Measurements from ENCODE around the gene SPOCK1. TPM values are rescaled to one million over a fixed set of nuclear protein-coding genes. Genes with fewer than 3 reads are reported as not detected.

The SPOCK1 gene
- total and polyA plus RNA-seq, 2 donors (not counting 3 experiments of a cell fraction or from before 2014, with no cell fraction given), result 144 to 280 TPM

DNA sequence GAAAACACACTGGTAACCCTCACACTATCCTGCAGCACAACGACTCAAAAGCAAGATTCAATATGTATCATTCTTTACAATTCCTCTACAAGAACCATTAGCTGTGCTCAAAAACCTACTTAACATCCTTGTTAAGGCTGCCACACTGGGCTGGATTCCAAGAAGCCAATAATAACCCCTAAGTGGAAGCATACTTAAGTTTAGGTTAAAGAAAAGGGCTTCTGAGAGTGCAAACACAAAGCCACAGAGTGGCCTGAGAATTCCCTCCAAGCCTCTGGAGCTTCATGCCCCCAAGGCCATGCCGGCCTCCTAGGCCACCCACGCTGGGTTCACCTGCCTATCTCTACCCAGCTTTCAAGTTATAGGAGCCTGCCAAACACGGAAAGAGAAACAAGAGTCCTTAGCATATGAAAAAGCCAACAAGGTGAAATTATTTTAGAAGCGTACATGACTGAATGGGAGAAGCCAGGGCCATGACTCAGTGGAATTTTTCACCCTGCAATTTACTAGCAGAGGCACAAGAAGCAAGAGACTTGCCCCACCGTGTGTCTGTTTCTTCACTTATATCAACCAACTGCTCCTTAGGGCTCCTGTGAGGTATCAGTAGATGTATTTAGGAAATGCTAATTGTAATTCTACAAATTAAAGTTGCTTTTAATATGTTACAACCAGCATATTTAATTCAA is 293.0 kb downstream of the SPOCK1 start:
- no peak for FAIRE-seq
- no peak overlapping the region for H3K27ac ChIP-seq (ENCODE audit: insufficient read depth, low read depth, low read length)
- no peaks in the 10 kb centered on the region for H3K27me3 ChIP-seq (ENCODE audit: control insufficient read depth in 2 of 2, insufficient read depth in 2 of 2, low read length in 2 of 2)

DNA sequence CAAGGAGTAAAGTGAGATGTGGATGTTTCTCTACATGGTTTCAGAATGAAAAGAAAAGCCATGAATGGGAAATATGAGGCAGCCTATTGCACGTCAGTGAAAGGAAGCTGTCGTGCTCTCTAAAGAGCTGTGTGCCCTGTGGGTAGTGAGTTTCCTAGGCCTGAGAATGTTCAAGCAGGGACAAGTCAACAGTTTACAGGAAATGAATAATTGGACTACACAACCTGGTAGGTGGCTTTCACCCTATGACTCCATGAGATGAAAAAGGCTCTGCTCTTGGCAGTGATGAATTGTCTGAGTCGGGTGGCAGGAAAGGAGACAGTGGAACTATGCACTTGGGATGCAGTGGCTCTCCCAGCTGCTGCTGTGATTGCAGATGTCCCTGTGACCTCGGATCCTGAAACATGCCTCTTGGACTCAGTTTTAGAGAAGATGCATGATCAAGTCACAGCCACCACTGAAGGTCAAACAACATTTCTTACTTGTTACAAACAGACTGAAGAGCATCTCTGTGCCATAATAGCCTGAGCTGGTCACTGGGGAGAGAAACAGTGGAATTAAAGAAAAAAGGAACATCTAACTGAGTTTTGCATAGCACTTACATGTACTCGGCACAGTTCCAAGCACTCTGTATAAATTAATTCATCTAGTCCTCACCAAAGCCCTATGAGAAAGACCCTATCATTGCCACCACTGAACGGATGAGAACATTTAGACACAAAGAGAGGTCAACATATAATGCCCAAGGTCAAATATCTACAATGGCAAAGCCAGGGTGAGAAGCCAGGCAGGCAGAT is 293.7 kb downstream of the SPOCK1 start:
- Histone ChIP-seq H3K9ac (replicated peaks; ENCODE audit: extremely low read depth, insufficient read depth, low read length) (no peak overlapping the region), H3K4me1 (ENCODE audit: control insufficient read depth, extremely low read depth, insufficient read depth, low read length) (peaks cover 34% of the 10 kb centered on the region), H3K4me2 (ENCODE audit: insufficient read depth, low read length) (peak overlapping the region; percentile 5), H3K27me3 (ENCODE audit: control insufficient read depth in 2 of 2, insufficient read depth in 2 of 2, low read length in 2 of 2) (no peaks in the 10 kb centered on the region), H3K4me3 (replicated peaks in 1 of 3; ENCODE audit: insufficient read depth in 1 of 3, low read depth in 1 of 3, low read length in 3 of 3) (no peak overlapping the region), H3K9me3 (replicated peaks; ENCODE audit: control insufficient read depth, insufficient read depth, low read length) (no peaks in the 10 kb centered on the region), H3K79me2 (ENCODE audit: control insufficient read depth, insufficient read depth, low read length) (peaks cover 58% of the 10 kb centered on the region), H3K36me3 (ENCODE audit: control insufficient read depth in 2 of 2, extremely low read depth in 1 of 2, insufficient read depth in 2 of 2, low read length in 2 of 2) (no peaks in the 10 kb centered on the region), H2AFZ (ENCODE audit: low read depth, low read length) (no peak overlapping the region), H4K20me1 (replicated peaks; ENCODE audit: control insufficient read depth, extremely low read depth, insufficient read depth, low read length) (no peaks in the 10 kb centered on the region), H3K9me1 (replicated peaks; ENCODE audit: control insufficient read depth, extremely low read depth, insufficient read depth, low read length) (no peaks in the 10 kb centered on the region), H3K27ac (ENCODE audit: insufficient read depth, low read depth, low read length) (peak overlapping the region; percentile 51)
- TF ChIP-seq EZH2 (IDR thresholded peaks at IDR 0.05; ENCODE audit: borderline replicate concordance, low read depth, low read length, severe bottlenecking) (no peak), JUN (IDR thresholded peaks at IDR 0.05; ENCODE audit: borderline replicate concordance, insufficient read depth, insufficient read length, low read depth) (no peak), FOS (IDR thresholded peaks at IDR 0.05; ENCODE audit: borderline replicate concordance, insufficient read depth, low read length) (peak; percentile 82), POLR2A (IDR thresholded peaks at IDR 0.05; ENCODE audit: low read depth, low read length) (no peak), MYC (IDR thresholded peaks at IDR 0.05; ENCODE audit: low read depth, low read length) (no peak), POLR2AphosphoS5 (IDR thresholded peaks at IDR 0.05; ENCODE audit: insufficient read depth, low read depth, low read length) (peak; percentile 50), GATA2 (IDR thresholded peaks at IDR 0.05; ENCODE audit: insufficient read depth, insufficient read length, low read depth, low read length) (no peak)
- TF ChIP-seq, protein P1, sequence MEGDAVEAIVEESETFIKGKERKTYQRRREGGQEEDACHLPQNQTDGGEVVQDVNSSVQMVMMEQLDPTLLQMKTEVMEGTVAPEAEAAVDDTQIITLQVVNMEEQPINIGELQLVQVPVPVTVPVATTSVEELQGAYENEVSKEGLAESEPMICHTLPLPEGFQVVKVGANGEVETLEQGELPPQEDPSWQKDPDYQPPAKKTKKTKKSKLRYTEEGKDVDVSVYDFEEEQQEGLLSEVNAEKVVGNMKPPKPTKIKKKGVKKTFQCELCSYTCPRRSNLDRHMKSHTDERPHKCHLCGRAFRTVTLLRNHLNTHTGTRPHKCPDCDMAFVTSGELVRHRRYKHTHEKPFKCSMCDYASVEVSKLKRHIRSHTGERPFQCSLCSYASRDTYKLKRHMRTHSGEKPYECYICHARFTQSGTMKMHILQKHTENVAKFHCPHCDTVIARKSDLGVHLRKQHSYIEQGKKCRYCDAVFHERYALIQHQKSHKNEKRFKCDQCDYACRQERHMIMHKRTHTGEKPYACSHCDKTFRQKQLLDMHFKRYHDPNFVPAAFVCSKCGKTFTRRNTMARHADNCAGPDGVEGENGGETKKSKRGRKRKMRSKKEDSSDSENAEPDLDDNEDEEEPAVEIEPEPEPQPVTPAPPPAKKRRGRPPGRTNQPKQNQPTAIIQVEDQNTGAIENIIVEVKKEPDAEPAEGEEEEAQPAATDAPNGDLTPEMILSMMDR (IDR thresholded peaks at IDR 0.05; ENCODE audit: extremely low read depth in 1 of 2, insufficient read depth in 1 of 2, low read depth in 1 of 2, low read length in 2 of 2), result no peak
- TF ChIP-seq, protein P2, sequence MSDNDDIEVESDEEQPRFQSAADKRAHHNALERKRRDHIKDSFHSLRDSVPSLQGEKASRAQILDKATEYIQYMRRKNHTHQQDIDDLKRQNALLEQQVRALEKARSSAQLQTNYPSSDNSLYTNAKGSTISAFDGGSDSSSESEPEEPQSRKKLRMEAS (IDR thresholded peaks at IDR 0.05; ENCODE audit: insufficient read depth, insufficient read length), result no peak
- CTCF ChIA-PET, result interaction anchor here (1.0 to 1.8 kb wide), 3 partner anchors 9 to 115 kb away, joined by 3 to 5 read pairs (median 5); no protein-coding TSS in a partner anchor
- dilution Hi-C loops (cut with MboI; ENCODE audit: extremely low pct_ligation_motif_present, low sequenced_read_pairs) (no loop called here), intact Hi-C loops (cut with micrococcal nuclease) (no loop called here)
- FAIRE-seq (peak; percentile 76), DNase-seq (ENCODE audit: low read depth, low spot score) (peak; percentile 58)
- POLR2A ChIA-PET, result no interaction called here
- no TSS peak for BruUV-seq (replicated peaks)

More for the DNA sequence above, 293.0 kb downstream of the SPOCK1 start:
- no peak for TF ChIP-seq POLR2AphosphoS5 (IDR thresholded peaks at IDR 0.05; ENCODE audit: insufficient read depth, low read depth, low read length)
- Histone ChIP-seq H3K4me3 (replicated peaks in 1 of 3; ENCODE audit: insufficient read depth in 1 of 3, low read depth in 1 of 3, low read length in 3 of 3) (no peak overlapping the region), H2AFZ (ENCODE audit: low read depth, low read length) (no peak overlapping the region), H3K36me3 (ENCODE audit: control insufficient read depth in 2 of 2, extremely low read depth in 1 of 2, insufficient read depth in 2 of 2, low read length in 2 of 2) (no peaks in the 10 kb centered on the region), H3K79me2 (ENCODE audit: control insufficient read depth, insufficient read depth, low read length) (peaks cover 60% of the 10 kb centered on the region), H3K4me2 (ENCODE audit: insufficient read depth, low read length) (no peak overlapping the region), H4K20me1 (replicated peaks; ENCODE audit: control insufficient read depth, extremely low read depth, insufficient read depth, low read length) (peaks cover 3% of the 10 kb centered on the region), H3K9ac (replicated peaks; ENCODE audit: extremely low read depth, insufficient read depth, low read length) (no peak overlapping the region), H3K9me3 (replicated peaks; ENCODE audit: control insufficient read depth, insufficient read depth, low read length) (no peaks in the 10 kb centered on the region), H3K4me1 (ENCODE audit: control insufficient read depth, extremely low read depth, insufficient read depth, low read length) (peaks cover 34% of the 10 kb centered on the region), H3K9me1 (replicated peaks; ENCODE audit: control insufficient read depth, extremely low read depth, insufficient read depth, low read length) (no peaks in the 10 kb centered on the region)
- no TSS peak for BruUV-seq (replicated peaks)
- dilution Hi-C loops (cut with MboI; ENCODE audit: extremely low pct_ligation_motif_present, low sequenced_read_pairs) (no loop called here), intact Hi-C loops (cut with micrococcal nuclease) (no loop called here)
- POLR2A ChIA-PET, result no interaction called here
- DNase-seq (ENCODE audit: low read depth, low spot score), result peak; percentile 25
- CTCF ChIA-PET, result interaction anchor here (1.0 to 1.8 kb wide), 3 partner anchors 10 to 114 kb away, joined by 3 to 5 read pairs (median 5); no protein-coding TSS in a partner anchor

All from endothelial cell of umbilical vein (primary cell).